ENCODE results near the gene THAP9. TPM values are rescaled to one million over a fixed set of nuclear protein-coding genes. Genes with fewer than 3 reads are reported as not detected.

Gene THAP9
- polyA plus RNA-seq, 2 of the 4 experiments (the other 2 are of a cell fraction): 1.7 to 5.3 TPM

DNA sequence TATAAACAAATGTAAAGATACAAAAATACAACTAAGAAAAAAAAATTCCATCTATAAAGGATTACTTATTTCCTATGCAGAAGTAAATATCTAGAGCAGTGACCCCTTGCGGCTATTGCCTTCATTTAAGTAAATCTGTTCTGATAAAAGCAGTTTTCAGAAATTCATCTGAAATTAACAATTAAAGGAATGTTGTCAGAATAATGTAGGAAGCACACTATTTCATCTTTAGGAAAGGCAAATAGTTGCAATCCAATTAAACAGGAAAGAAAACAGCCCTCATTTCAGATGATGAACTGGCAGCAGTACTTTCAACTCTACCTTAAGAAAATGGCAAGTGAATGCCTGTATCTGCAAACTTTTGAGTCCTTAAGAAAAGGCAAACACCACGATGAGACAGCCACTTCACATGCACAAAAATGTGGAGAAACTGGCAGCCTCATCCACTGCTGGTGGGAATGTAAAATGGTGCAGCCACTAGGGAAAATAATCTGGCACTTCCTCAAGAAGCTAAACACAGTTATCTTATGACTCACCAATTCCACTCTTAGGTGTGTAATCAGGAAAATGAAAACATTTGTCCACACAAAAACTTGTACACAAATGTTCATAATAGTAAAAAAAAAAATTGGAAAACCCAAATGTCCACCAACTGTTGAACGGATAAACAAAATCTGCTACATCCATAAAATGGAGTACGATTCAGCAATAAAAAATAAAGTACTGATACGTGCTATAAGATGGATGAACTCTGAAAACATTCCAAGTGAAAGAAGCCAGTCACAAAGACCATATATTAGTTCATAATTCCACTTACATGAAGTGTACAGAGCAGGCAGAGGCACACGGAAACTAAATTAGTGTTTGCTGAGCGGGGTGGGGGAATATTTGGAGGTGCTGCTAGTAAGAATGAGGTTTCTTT is 2.0 kb upstream of the THAP9 start:
- Histone ChIP-seq H3K4me1 (peaks cover 28% of the 10 kb centered on the region; the same call in 2 of the 3 replicates), H3K9me3 (no peaks in the 10 kb centered on the region), H3K4me2 (peak overlapping the region; percentile 91), H3K27ac (peak overlapping the region; percentile 76 to 97; a peak in 5 of 6 replicates), H3K4me3 (peak overlapping the region; percentile 75)
- CTCF ChIA-PET: interaction anchor here (1.4 to 1.9 kb wide), 4 partner anchors 9 to 114 kb away, joined by 3 to 8 read pairs (median 6); partner anchors contain the start of gene LIN54
- POLR2A ChIA-PET: interaction anchor here (2.1 kb wide), 2 partner anchors 7 to 136 kb away, joined by 15 to 20 read pairs; partner anchors contain the start of genes COPS4 and SEC31A
- peak; percentile 10 to 59 for DNase-seq (ENCODE audit: low read depth in 1 of 2, low spot score in 1 of 2)
- TF ChIP-seq FOSL2 (IDR thresholded peaks at IDR 0.05): no peak
- TF ChIP-seq FOSL2 (CRISPR knock-in tag; IDR thresholded peaks at IDR 0.05): peak; percentile 89
- TF ChIP-seq, protein P1, sequence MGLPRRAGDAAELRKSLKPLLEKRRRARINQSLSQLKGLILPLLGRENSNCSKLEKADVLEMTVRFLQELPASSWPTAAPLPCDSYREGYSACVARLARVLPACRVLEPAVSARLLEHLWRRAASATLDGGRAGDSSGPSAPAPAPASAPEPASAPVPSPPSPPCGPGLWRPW (IDR thresholded peaks at IDR 0.05): no peak
- peak; percentile 55 for TF ChIP-seq CTCF (IDR thresholded peaks at IDR 0.05)
- TF ChIP-seq FOSB (CRISPR knock-in tag; IDR thresholded peaks at IDR 0.05): no peak
- no peak for TF ChIP-seq EP300 (IDR thresholded peaks at IDR 0.05)
- TF ChIP-seq SREBF2 (IDR thresholded peaks at IDR 0.05): no peak
- no peak for TF ChIP-seq TP53 (CRISPR knock-in tag; IDR thresholded peaks at IDR 0.05)
- TF ChIP-seq ZC3H11A (IDR thresholded peaks at IDR 0.05): no peak
- TF ChIP-seq JUNB (IDR thresholded peaks at IDR 0.05): no peak
- no peak for TF ChIP-seq RFX5 (IDR thresholded peaks at IDR 0.05)
- TF ChIP-seq, protein P2, sequence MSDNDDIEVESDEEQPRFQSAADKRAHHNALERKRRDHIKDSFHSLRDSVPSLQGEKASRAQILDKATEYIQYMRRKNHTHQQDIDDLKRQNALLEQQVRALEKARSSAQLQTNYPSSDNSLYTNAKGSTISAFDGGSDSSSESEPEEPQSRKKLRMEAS (IDR thresholded peaks at IDR 0.05): no peak
- TF ChIP-seq NR3C1 (IDR thresholded peaks at IDR 0.05): no peak
- FAIRE-seq: no peak
- 21% methylated on average over 7 of the region's 7 CpGs for WGBS (ENCODE audit: missing lambda C conversion rate)
- ATAC-seq: no peak

- FAIRE-seq (no peak), ATAC-seq (no peak), DNase-seq (ENCODE audit: low read depth in 1 of 2, low spot score in 1 of 2) (no peak)
- Histone ChIP-seq H3K9me3 (no peaks in the 10 kb centered on the region), H3K4me3 (peak overlapping the region; percentile 75), H3K27ac (peak overlapping the region; percentile 76 to 97), H3K4me1 (peaks cover 28% of the 10 kb centered on the region; the same call in 2 of the 3 replicates), H3K4me2 (peak overlapping the region; percentile 91)
- 0% methylated on average over 4 of the region's 4 CpGs for WGBS (ENCODE audit: missing lambda C conversion rate)
- CTCF ChIA-PET: interaction anchor here (0.6 to 1.9 kb wide), 5 partner anchors 10 to 113 kb away, joined by 3 to 8 read pairs (median 4); partner anchors contain the start of gene LIN54
- POLR2A ChIA-PET: interaction anchor here (0.6 to 2.1 kb wide), 4 partner anchors 8 to 136 kb away, joined by 3 to 20 read pairs (median 10); partner anchors contain the start of genes COPS4, LIN54 and SEC31A
- TF ChIP-seq POLR2AphosphoS2 (conservative IDR thresholded peaks at IDR 0.05; ENCODE audit: low read length) (no peak), CEBPB (IDR thresholded peaks at IDR 0.05) (no peak), HMGXB4 (CRISPR knock-in tag; IDR thresholded peaks at IDR 0.05; ENCODE audit: borderline replicate concordance) (no peak), HOXB13 (CRISPR knock-in tag; IDR thresholded peaks at IDR 0.05; ENCODE audit: low read depth) (no peak), HEYL (CRISPR knock-in tag; IDR thresholded peaks at IDR 0.05) (no peak), SMC3 (IDR thresholded peaks at IDR 0.05) (no peak), RCOR1 (IDR thresholded peaks at IDR 0.05; ENCODE audit: low read depth, low read length) (no peak), PHF8 (IDR thresholded peaks at IDR 0.05; ENCODE audit: borderline replicate concordance, low read depth) (no peak), MAZ (IDR thresholded peaks at IDR 0.05; ENCODE audit: borderline replicate concordance, low read depth, low read length) (no peak), RAD21 (conservative IDR thresholded peaks at IDR 0.05 in 1 of 2, IDR thresholded peaks at IDR 0.05 in 1 of 2) (no peak), JUN (IDR thresholded peaks at IDR 0.05) (no peak), CTCF (IDR thresholded peaks at IDR 0.05) (no peak), HDAC2 (IDR thresholded peaks at IDR 0.05) (no peak)
Measured at GRCh38 chr4:82899374-82900065, 1.0 kb upstream of the THAP9 start.
